ENCODE data around the gene EFNA5.

EFNA5 gene

DNA sequence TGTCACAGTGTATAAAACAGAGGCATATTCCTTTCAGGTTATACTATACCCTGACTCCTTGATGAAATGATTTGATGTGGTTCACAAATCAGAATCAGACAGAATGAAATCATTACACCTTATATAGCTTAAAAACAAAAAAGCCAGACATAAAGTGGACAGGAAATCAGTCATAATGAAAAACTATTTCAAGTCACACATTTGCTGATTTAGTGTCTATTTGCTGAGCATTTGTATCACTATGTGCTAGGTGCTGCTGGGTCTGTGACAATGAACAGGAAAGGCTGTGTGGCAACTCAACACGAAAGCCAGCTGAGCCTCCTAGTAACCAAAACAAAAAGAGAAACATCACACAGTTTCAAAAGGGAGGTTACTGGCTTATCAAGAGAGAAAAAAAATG, 194.0 kb downstream of the EFNA5 start:
- DNase-seq (ENCODE audit: low read depth, low spot score), result no peak
- Histone ChIP-seq H3K27me3 (ENCODE audit: insufficient read depth, insufficient read length) (no peaks in the 10 kb centered on the region), H3K4me1 (ENCODE audit: insufficient read depth, insufficient read length) (peaks cover 2% of the 10 kb centered on the region), H3K4me3 (ENCODE audit: insufficient read length, low read depth) (no peak overlapping the region), H3K9me3 (ENCODE audit: insufficient read depth, low read length) (no peaks in the 10 kb centered on the region), H3K36me3 (ENCODE audit: insufficient read depth, insufficient read length, low read length) (no peaks in the 10 kb centered on the region), H3K9ac (ENCODE audit: insufficient read length, low read depth) (no peak overlapping the region)
- TF ChIP-seq ZNF274 (IDR thresholded peaks at IDR 0.05; ENCODE audit: low read depth, low read length), result no peak
- TF ChIP-seq SUZ12 (IDR thresholded peaks at IDR 0.05; ENCODE audit: extremely low read depth, insufficient read depth, insufficient read length), result no peak
- no peak for TF ChIP-seq YY1 (IDR thresholded peaks at IDR 0.05; ENCODE audit: insufficient read depth, insufficient read length)

- Histone ChIP-seq H3K4me3 (ENCODE audit: insufficient read length, low read depth) (no peak overlapping the region), H3K27me3 (ENCODE audit: insufficient read depth, insufficient read length) (no peaks in the 10 kb centered on the region), H3K36me3 (ENCODE audit: insufficient read depth, insufficient read length, low read length) (no peaks in the 10 kb centered on the region), H3K9me3 (ENCODE audit: insufficient read depth, low read length) (no peaks in the 10 kb centered on the region), H3K4me1 (ENCODE audit: insufficient read depth, insufficient read length) (peaks cover 2% of the 10 kb centered on the region), H3K9ac (ENCODE audit: insufficient read length, low read depth) (no peak overlapping the region)
- DNase-seq (ENCODE audit: low read depth, low spot score), result no peak
- TF ChIP-seq SUZ12 (IDR thresholded peaks at IDR 0.05; ENCODE audit: extremely low read depth, insufficient read depth, insufficient read length) (no peak), YY1 (IDR thresholded peaks at IDR 0.05; ENCODE audit: insufficient read depth, insufficient read length) (no peak), ZNF274 (IDR thresholded peaks at IDR 0.05; ENCODE audit: low read depth, low read length) (no peak)
Observed at GRCh38 chr5:107474716-107475489, 195.8 kb downstream of the EFNA5 start.

DNA sequence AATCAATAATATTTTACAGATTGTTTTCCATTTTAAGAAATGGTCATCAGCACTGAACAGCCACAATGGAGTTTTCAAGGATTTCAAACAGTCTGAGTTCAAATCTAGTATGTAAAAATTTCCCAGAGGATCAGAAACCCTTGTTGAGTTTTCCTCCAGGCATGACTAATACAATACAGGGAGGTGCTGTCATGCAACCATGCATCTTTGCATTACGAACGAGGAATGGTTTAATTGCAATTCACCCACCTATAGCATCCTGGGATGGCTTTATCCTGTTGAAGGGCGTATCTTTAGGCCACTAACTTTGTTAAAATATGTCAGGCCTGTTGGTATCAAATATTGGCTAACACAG, 196.4 kb downstream of the EFNA5 start:
- Histone ChIP-seq H3K36me3 (ENCODE audit: insufficient read depth, insufficient read length, low read length) (no peaks in the 10 kb centered on the region), H3K9me3 (ENCODE audit: insufficient read depth, low read length) (no peaks in the 10 kb centered on the region), H3K9ac (ENCODE audit: insufficient read length, low read depth) (no peak overlapping the region), H3K27me3 (ENCODE audit: insufficient read depth, insufficient read length) (no peaks in the 10 kb centered on the region), H3K4me1 (ENCODE audit: insufficient read depth, insufficient read length) (peaks cover 2% of the 10 kb centered on the region), H3K4me3 (ENCODE audit: insufficient read length, low read depth) (no peak overlapping the region)
- TF ChIP-seq ZNF274 (IDR thresholded peaks at IDR 0.05; ENCODE audit: low read depth, low read length), result no peak
- TF ChIP-seq YY1 (IDR thresholded peaks at IDR 0.05; ENCODE audit: insufficient read depth, insufficient read length), result no peak
- no peak for TF ChIP-seq SUZ12 (IDR thresholded peaks at IDR 0.05; ENCODE audit: extremely low read depth, insufficient read depth, insufficient read length)
- no peak for DNase-seq (ENCODE audit: low read depth, low spot score)

DNA sequence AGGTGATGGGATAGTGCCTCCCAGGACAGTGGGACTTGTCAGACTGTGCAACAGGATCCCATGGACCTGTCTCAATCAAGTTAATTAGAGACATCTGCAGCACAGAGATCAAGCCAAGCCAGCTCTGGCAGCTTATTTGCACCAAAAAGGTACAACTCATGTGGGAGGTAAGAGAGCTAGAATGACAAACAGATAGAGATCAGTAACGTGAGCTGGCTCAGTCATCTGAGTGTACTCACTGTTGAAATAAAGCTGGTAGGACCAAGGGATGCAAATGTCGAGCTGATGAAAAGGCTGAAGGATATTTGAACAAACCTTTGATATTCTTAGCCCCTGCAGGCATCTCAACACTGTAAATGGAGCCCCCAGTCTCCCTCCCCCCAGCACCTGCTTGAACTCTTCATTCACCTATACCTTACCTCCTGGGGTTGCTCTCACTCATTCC, 198.1 kb downstream of the EFNA5 start:
- TF ChIP-seq SUZ12 (IDR thresholded peaks at IDR 0.05; ENCODE audit: extremely low read depth, insufficient read depth, insufficient read length) (no peak), ZNF274 (IDR thresholded peaks at IDR 0.05; ENCODE audit: low read depth, low read length) (no peak), YY1 (IDR thresholded peaks at IDR 0.05; ENCODE audit: insufficient read depth, insufficient read length) (no peak)

DNA sequence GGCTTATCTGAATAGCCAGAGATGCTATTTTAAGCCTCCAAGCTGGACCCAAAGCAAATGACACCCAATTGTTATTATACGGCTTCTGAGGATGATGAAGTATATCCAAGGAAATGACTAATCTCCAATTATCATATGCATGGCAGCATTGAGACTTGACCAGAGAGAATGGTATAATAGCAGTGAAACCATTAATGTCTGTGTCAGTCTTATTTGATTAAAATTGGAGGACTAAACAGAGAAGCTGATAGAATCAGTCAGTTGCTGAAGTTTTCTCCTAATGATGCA, 200.5 kb downstream of the EFNA5 start:
- no peak overlapping the region for H3K9ac ChIP-seq (ENCODE audit: insufficient read length, low read depth)
- H3K4me1 ChIP-seq (ENCODE audit: insufficient read depth, insufficient read length), result peaks cover 5% of the 10 kb centered on the region
- TF ChIP-seq ZNF274 (IDR thresholded peaks at IDR 0.05; ENCODE audit: low read depth, low read length) (no peak), SUZ12 (IDR thresholded peaks at IDR 0.05; ENCODE audit: extremely low read depth, insufficient read depth, insufficient read length) (no peak), YY1 (IDR thresholded peaks at IDR 0.05; ENCODE audit: insufficient read depth, insufficient read length) (no peak)
- H3K4me3 ChIP-seq (ENCODE audit: insufficient read length, low read depth), result no peak overlapping the region
- H3K27me3 ChIP-seq (ENCODE audit: insufficient read depth, insufficient read length), result no peaks in the 10 kb centered on the region
- no peaks in the 10 kb centered on the region for H3K36me3 ChIP-seq (ENCODE audit: insufficient read depth, insufficient read length, low read length)
- DNase-seq (ENCODE audit: low read depth, low spot score), result no peak
- H3K9me3 ChIP-seq (ENCODE audit: insufficient read depth, low read length), result no peaks in the 10 kb centered on the region

More for the DNA sequence above, 198.1 kb downstream of the EFNA5 start:
- DNase-seq (ENCODE audit: low read depth, low spot score), result peak; percentile 32
- no peak overlapping the region for H3K9ac ChIP-seq (ENCODE audit: insufficient read length, low read depth)
- no peak overlapping the region for H3K4me3 ChIP-seq (ENCODE audit: insufficient read length, low read depth)
- H3K4me1 ChIP-seq (ENCODE audit: insufficient read depth, insufficient read length), result peaks cover 2% of the 10 kb centered on the region
- no peaks in the 10 kb centered on the region for H3K27me3 ChIP-seq (ENCODE audit: insufficient read depth, insufficient read length)
- no peaks in the 10 kb centered on the region for H3K36me3 ChIP-seq (ENCODE audit: insufficient read depth, insufficient read length, low read length)
- no peaks in the 10 kb centered on the region for H3K9me3 ChIP-seq (ENCODE audit: insufficient read depth, low read length)

DNA sequence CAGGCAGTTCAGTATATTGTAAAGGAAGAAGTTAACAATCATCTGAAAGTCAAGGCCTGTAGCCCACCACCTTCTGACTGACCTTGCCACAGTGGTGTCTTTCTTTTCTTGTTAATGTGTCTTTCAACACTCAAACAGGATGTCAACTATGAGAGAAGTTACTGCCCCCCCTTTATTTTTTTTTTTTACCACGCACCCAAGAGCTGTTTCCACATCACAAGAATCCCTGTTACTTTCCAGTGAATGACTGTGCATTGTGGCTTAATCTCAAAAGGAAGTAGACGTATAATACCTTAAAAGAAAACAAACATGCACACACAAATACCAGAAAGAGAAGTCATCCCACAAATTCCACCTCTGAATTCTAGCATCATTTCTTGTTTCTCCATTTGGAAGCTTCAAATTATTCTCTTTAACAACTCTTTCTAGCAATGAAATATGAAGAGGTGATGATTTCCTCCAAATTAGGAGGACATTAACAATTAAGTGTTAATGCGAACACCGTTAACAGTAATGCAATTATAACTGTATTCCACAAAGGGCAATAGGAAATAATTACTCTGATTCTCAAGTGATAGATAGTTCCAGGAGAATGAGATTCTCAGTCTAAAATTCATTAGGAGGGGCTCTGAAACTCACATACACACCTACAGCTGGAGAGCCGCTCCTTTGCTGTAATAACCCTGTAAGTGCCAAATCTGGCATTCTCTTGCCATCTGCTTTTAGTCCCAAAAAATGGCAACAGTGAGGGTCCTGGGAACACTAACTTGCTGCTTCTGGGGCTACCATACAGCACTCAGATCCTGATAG, 201.0 kb downstream of the EFNA5 start:
- H3K9me3 ChIP-seq (ENCODE audit: insufficient read depth, low read length), result no peaks in the 10 kb centered on the region
- H3K4me3 ChIP-seq (ENCODE audit: insufficient read length, low read depth), result no peak overlapping the region
- H3K9ac ChIP-seq (ENCODE audit: insufficient read length, low read depth), result no peak overlapping the region
- no peak for TF ChIP-seq YY1 (IDR thresholded peaks at IDR 0.05; ENCODE audit: insufficient read depth, insufficient read length)
- no peak for TF ChIP-seq SUZ12 (IDR thresholded peaks at IDR 0.05; ENCODE audit: extremely low read depth, insufficient read depth, insufficient read length)
- TF ChIP-seq ZNF274 (IDR thresholded peaks at IDR 0.05; ENCODE audit: low read depth, low read length), result no peak
- H3K36me3 ChIP-seq (ENCODE audit: insufficient read depth, insufficient read length, low read length), result no peaks in the 10 kb centered on the region
- no peak for DNase-seq (ENCODE audit: low read depth, low spot score)
- no peaks in the 10 kb centered on the region for H3K27me3 ChIP-seq (ENCODE audit: insufficient read depth, insufficient read length)
- peaks cover 5% of the 10 kb centered on the region for H3K4me1 ChIP-seq (ENCODE audit: insufficient read depth, insufficient read length)

- no peak for TF ChIP-seq YY1 (IDR thresholded peaks at IDR 0.05; ENCODE audit: insufficient read depth, insufficient read length)
- no peak for TF ChIP-seq SUZ12 (IDR thresholded peaks at IDR 0.05; ENCODE audit: extremely low read depth, insufficient read depth, insufficient read length)
- no peak for TF ChIP-seq ZNF274 (IDR thresholded peaks at IDR 0.05; ENCODE audit: low read depth, low read length)
- H3K36me3 ChIP-seq (ENCODE audit: insufficient read depth, insufficient read length, low read length), result no peaks in the 10 kb centered on the region
- H3K27me3 ChIP-seq (ENCODE audit: insufficient read depth, insufficient read length), result no peaks in the 10 kb centered on the region
- H3K9me3 ChIP-seq (ENCODE audit: insufficient read depth, low read length), result no peaks in the 10 kb centered on the region
- H3K9ac ChIP-seq (ENCODE audit: insufficient read length, low read depth), result no peak overlapping the region
- H3K4me1 ChIP-seq (ENCODE audit: insufficient read depth, insufficient read length), result peaks cover 5% of the 10 kb centered on the region
- H3K4me3 ChIP-seq (ENCODE audit: insufficient read length, low read depth), result no peak overlapping the region
- DNase-seq (ENCODE audit: low read depth, low spot score), result no peak
Observed at GRCh38 chr5:107469064-107469463, 201.7 kb downstream of the EFNA5 start.

Measured in NT2/D1 (cell line).